Measurements from ENCODE around the gene ADD3.

The ADD3 gene

GRCh38 chr10:110035070-110035921 is 27.5 kb downstream of the ADD3 start:
- TF ChIP-seq FOXM1 (IDR thresholded peaks at IDR 0.05; ENCODE audit: borderline replicate concordance) = no peak
- no peak for TF ChIP-seq NFRKB (IDR thresholded peaks at IDR 0.05)
- TF ChIP-seq SP1 (IDR thresholded peaks at IDR 0.05) = no peak
- no peak for TF ChIP-seq LEF1 (IDR thresholded peaks at IDR 0.05; ENCODE audit: borderline replicate concordance)
- no peak for TF ChIP-seq FOXK2 (IDR thresholded peaks at IDR 0.05)
- TF ChIP-seq TARDBP (IDR thresholded peaks at IDR 0.05) = no peak
- no peak for TF ChIP-seq ZNF384 (IDR thresholded peaks at IDR 0.05)
- no peak for TF ChIP-seq FOXA1 (IDR thresholded peaks at IDR 0.05)
- no peak for TF ChIP-seq ARNT (IDR thresholded peaks at IDR 0.05)
- TF ChIP-seq ELF4 (IDR thresholded peaks at IDR 0.05) = no peak
- TF ChIP-seq L3MBTL2 (conservative IDR thresholded peaks at IDR 0.05) = no peak
- no peak for TF ChIP-seq BHLHE40 (IDR thresholded peaks at IDR 0.05; ENCODE audit: borderline replicate concordance)
- no peak for TF ChIP-seq PKNOX1 (IDR thresholded peaks at IDR 0.05)
- no peak for TF ChIP-seq CTBP1 (IDR thresholded peaks at IDR 0.05; ENCODE audit: borderline replicate concordance)
- TF ChIP-seq HDGF (IDR thresholded peaks at IDR 0.05; ENCODE audit: borderline replicate concordance) = no peak
- TF ChIP-seq SUZ12 (IDR thresholded peaks at IDR 0.05) = no peak
- POLR2A ChIA-PET = no interaction called here
- CTCF ChIA-PET = interaction anchor here (0.5 to 1.7 kb wide), 5 partner anchors 13 to 590 kb away, joined by 3 to 9 read pairs (median 3); no protein-coding TSS in a partner anchor
- no peak for DNase-seq (ENCODE audit: extremely low spot score)

- no peak for TF ChIP-seq ELF4 (IDR thresholded peaks at IDR 0.05)
- no peak for TF ChIP-seq SUZ12 (IDR thresholded peaks at IDR 0.05)
- no peak for TF ChIP-seq PKNOX1 (IDR thresholded peaks at IDR 0.05)
- TF ChIP-seq L3MBTL2 (conservative IDR thresholded peaks at IDR 0.05) = no peak
- POLR2A ChIA-PET = no interaction called here
- DNase-seq (ENCODE audit: extremely low spot score) = no peak
- CTCF ChIA-PET = no interaction called here
Observed at GRCh38 chr10:110036640-110037039, 28.9 kb downstream of the ADD3 start.

- ChIA-PET CTCF (no interaction called here), POLR2A (no interaction called here)
- DNase-seq (ENCODE audit: extremely low spot score) = no peak
- TF ChIP-seq ZNF384 (IDR thresholded peaks at IDR 0.05) = no peak
Observed at GRCh38 chr10:110039254-110039653, 31.5 kb downstream of the ADD3 start.

- ChIA-PET POLR2A (no interaction called here), CTCF (no interaction called here)
- no peak for DNase-seq (ENCODE audit: extremely low spot score)
- no peak for TF ChIP-seq HDGF (IDR thresholded peaks at IDR 0.05; ENCODE audit: borderline replicate concordance)
Observed at GRCh38 chr10:110040108-110040507, 32.3 kb downstream of the ADD3 start.

GRCh38 chr10:110040767-110041478 is 33.1 kb downstream of the ADD3 start:
- no peak for TF ChIP-seq ELF4 (IDR thresholded peaks at IDR 0.05)
- no peak for TF ChIP-seq BHLHE40 (IDR thresholded peaks at IDR 0.05; ENCODE audit: borderline replicate concordance)
- no peak for TF ChIP-seq FOXK2 (IDR thresholded peaks at IDR 0.05)
- no peak for TF ChIP-seq NFRKB (IDR thresholded peaks at IDR 0.05)
- no peak for TF ChIP-seq FOXM1 (IDR thresholded peaks at IDR 0.05; ENCODE audit: borderline replicate concordance)
- no peak for TF ChIP-seq LEF1 (IDR thresholded peaks at IDR 0.05; ENCODE audit: borderline replicate concordance)
- no peak for TF ChIP-seq SP1 (IDR thresholded peaks at IDR 0.05)
- TF ChIP-seq PKNOX1 (IDR thresholded peaks at IDR 0.05) = no peak
- no peak for TF ChIP-seq CTBP1 (IDR thresholded peaks at IDR 0.05; ENCODE audit: borderline replicate concordance)
- no peak for TF ChIP-seq SUZ12 (IDR thresholded peaks at IDR 0.05)
- no peak for TF ChIP-seq HDGF (IDR thresholded peaks at IDR 0.05; ENCODE audit: borderline replicate concordance)
- no peak for TF ChIP-seq ZNF384 (IDR thresholded peaks at IDR 0.05)
- no peak for TF ChIP-seq FOXA1 (IDR thresholded peaks at IDR 0.05)
- no peak for TF ChIP-seq ARNT (IDR thresholded peaks at IDR 0.05)
- TF ChIP-seq L3MBTL2 (conservative IDR thresholded peaks at IDR 0.05) = no peak
- no peak for TF ChIP-seq TARDBP (IDR thresholded peaks at IDR 0.05)
- ChIA-PET CTCF (no interaction called here), POLR2A (no interaction called here)
- no peak for DNase-seq (ENCODE audit: extremely low spot score)

GRCh38 chr10:110041479-110041829 is 33.7 kb downstream of the ADD3 start:
- no peak for DNase-seq (ENCODE audit: extremely low spot score)
- TF ChIP-seq L3MBTL2 (conservative IDR thresholded peaks at IDR 0.05) (no peak), ARNT (IDR thresholded peaks at IDR 0.05) (no peak), HDGF (IDR thresholded peaks at IDR 0.05; ENCODE audit: borderline replicate concordance) (no peak), PKNOX1 (IDR thresholded peaks at IDR 0.05) (no peak), LEF1 (IDR thresholded peaks at IDR 0.05; ENCODE audit: borderline replicate concordance) (no peak), SUZ12 (IDR thresholded peaks at IDR 0.05) (no peak), FOXM1 (IDR thresholded peaks at IDR 0.05; ENCODE audit: borderline replicate concordance) (no peak), TARDBP (IDR thresholded peaks at IDR 0.05) (no peak), FOXK2 (IDR thresholded peaks at IDR 0.05) (no peak), CTBP1 (IDR thresholded peaks at IDR 0.05; ENCODE audit: borderline replicate concordance) (no peak), NFRKB (IDR thresholded peaks at IDR 0.05) (no peak), BHLHE40 (IDR thresholded peaks at IDR 0.05; ENCODE audit: borderline replicate concordance) (no peak), ELF4 (IDR thresholded peaks at IDR 0.05) (no peak), FOXA1 (IDR thresholded peaks at IDR 0.05) (no peak)
- CTCF ChIA-PET = no interaction called here
- POLR2A ChIA-PET = no interaction called here
